SK-N-SH (cell line): ENCODE measurements around the gene NDFIP1.

ENCODE experiments used
- EP300 ChIP-seq, 2 experiments: IDR thresholded peaks; 2 replicates each; pipeline versions ENCODE4 v1.4.0 to v1.6.1; 2012; ENCODE audit warnings: borderline replicate concordance in 1 of 2, low read depth in 1 of 2, low read length in 1 of 2
- POLR2AphosphoS5 ChIP-seq: IDR thresholded peaks from 2 replicates; pipeline ENCODE4 v1.6.1; 2012; ENCODE audit warnings: low read depth, low read length
- RFX5 ChIP-seq: IDR thresholded peaks from 2 replicates; pipeline ENCODE4 v1.6.1; 2012; ENCODE audit warnings: mild to moderate bottlenecking, improper control_type of control experiment, low read length
- SIN3A ChIP-seq: IDR thresholded peaks from 2 replicates; pipeline ENCODE4 v1.6.1; 2012; ENCODE audit warnings: low read depth, mild to moderate bottlenecking, low read length, moderate library complexity, borderline replicate concordance
- SMC3 ChIP-seq: IDR thresholded peaks from 2 replicates; pipeline ENCODE4 v1.6.1; 2012; ENCODE audit warnings: low read depth, low read length, improper control_type of control experiment
- TAF1 ChIP-seq: IDR thresholded peaks from 2 replicates; pipeline ENCODE4 v1.6.1; 2012; ENCODE audit warnings: low read depth, mild to moderate bottlenecking, low read length, moderate library complexity, borderline replicate concordance
- TF ChIP-seq, protein P1 (sequence below): IDR thresholded peaks from 2 replicates; pipeline ENCODE4 v1.4.0; 2012; ENCODE audit warnings: low read depth, borderline replicate concordance
- TF ChIP-seq, protein P2 (sequence below): fragments of 200-600 bp; sonication (generic); IDR thresholded peaks from 2 replicates; pipeline ENCODE4 v1.6.1; 2017; ENCODE audit warnings: antibody characterized with exemption, mild to moderate bottlenecking, moderate library complexity
- TF ChIP-seq, protein P3 (sequence below): IDR thresholded peaks from 2 replicates; pipeline ENCODE4 v1.6.1; 2012; ENCODE audit warnings: mild to moderate bottlenecking, low read depth, low read length, moderate library complexity
- TF ChIP-seq, protein P4 (sequence below): IDR thresholded peaks from 2 replicates; pipeline ENCODE4 v1.4.0; 2012; ENCODE audit warnings: low read depth

DNA sequence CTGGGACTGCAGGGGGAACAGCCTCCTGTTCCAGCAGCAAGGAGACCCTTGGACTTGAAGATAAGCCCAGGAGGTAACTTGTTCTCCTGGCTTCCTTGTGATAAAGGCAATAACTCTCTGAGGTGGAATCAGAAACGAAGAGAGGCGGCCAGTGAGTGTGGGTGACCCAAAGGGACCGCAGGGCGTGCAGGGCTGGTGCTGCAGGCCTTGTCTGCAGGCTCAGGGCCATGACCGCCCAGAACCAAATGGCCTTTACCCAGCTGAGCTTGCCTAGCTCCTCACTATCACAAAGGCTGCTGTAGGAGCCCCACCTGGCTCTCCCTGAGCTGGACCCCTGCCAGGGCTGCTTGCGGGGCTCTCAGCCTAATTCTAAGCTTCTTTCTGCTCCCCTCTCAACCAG lies 72.5 kb downstream of the NDFIP1 start:
- TF ChIP-seq POLR2AphosphoS5: no peak
- TF ChIP-seq, protein P1, sequence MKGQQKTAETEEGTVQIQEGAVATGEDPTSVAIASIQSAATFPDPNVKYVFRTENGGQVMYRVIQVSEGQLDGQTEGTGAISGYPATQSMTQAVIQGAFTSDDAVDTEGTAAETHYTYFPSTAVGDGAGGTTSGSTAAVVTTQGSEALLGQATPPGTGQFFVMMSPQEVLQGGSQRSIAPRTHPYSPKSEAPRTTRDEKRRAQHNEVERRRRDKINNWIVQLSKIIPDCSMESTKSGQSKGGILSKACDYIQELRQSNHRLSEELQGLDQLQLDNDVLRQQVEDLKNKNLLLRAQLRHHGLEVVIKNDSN: no peak
- TF ChIP-seq, protein P2, sequence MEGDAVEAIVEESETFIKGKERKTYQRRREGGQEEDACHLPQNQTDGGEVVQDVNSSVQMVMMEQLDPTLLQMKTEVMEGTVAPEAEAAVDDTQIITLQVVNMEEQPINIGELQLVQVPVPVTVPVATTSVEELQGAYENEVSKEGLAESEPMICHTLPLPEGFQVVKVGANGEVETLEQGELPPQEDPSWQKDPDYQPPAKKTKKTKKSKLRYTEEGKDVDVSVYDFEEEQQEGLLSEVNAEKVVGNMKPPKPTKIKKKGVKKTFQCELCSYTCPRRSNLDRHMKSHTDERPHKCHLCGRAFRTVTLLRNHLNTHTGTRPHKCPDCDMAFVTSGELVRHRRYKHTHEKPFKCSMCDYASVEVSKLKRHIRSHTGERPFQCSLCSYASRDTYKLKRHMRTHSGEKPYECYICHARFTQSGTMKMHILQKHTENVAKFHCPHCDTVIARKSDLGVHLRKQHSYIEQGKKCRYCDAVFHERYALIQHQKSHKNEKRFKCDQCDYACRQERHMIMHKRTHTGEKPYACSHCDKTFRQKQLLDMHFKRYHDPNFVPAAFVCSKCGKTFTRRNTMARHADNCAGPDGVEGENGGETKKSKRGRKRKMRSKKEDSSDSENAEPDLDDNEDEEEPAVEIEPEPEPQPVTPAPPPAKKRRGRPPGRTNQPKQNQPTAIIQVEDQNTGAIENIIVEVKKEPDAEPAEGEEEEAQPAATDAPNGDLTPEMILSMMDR: no peak
- no peak for TF ChIP-seq EP300 (IDR thresholded peaks at IDR 0.05; ENCODE audit: borderline replicate concordance in 1 of 2, low read depth in 1 of 2, low read length in 1 of 2)
- no peak for TF ChIP-seq SIN3A
- no peak for TF ChIP-seq SMC3
- TF ChIP-seq, protein P3, sequence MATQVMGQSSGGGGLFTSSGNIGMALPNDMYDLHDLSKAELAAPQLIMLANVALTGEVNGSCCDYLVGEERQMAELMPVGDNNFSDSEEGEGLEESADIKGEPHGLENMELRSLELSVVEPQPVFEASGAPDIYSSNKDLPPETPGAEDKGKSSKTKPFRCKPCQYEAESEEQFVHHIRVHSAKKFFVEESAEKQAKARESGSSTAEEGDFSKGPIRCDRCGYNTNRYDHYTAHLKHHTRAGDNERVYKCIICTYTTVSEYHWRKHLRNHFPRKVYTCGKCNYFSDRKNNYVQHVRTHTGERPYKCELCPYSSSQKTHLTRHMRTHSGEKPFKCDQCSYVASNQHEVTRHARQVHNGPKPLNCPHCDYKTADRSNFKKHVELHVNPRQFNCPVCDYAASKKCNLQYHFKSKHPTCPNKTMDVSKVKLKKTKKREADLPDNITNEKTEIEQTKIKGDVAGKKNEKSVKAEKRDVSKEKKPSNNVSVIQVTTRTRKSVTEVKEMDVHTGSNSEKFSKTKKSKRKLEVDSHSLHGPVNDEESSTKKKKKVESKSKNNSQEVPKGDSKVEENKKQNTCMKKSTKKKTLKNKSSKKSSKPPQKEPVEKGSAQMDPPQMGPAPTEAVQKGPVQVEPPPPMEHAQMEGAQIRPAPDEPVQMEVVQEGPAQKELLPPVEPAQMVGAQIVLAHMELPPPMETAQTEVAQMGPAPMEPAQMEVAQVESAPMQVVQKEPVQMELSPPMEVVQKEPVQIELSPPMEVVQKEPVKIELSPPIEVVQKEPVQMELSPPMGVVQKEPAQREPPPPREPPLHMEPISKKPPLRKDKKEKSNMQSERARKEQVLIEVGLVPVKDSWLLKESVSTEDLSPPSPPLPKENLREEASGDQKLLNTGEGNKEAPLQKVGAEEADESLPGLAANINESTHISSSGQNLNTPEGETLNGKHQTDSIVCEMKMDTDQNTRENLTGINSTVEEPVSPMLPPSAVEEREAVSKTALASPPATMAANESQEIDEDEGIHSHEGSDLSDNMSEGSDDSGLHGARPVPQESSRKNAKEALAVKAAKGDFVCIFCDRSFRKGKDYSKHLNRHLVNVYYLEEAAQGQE: no peak
- TF ChIP-seq, protein P4, sequence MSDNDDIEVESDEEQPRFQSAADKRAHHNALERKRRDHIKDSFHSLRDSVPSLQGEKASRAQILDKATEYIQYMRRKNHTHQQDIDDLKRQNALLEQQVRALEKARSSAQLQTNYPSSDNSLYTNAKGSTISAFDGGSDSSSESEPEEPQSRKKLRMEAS: no peak
- no peak for TF ChIP-seq RFX5
- no peak for TF ChIP-seq TAF1
